A673 (cell line): ENCODE measurements around the gene CH25H. TPM values are rescaled to one million over a fixed set of nuclear protein-coding genes. Genes with fewer than 3 reads are reported as not detected.
"Not testable (repeated sequence)": the region's sequence is repeated elsewhere in the genome, so short reads cannot be mapped to it uniquely, and the experiment has no call there.

Source experiments
- BruUV-seq: library from RNA; stranded (reverse); fragments of 400-500 nt; replicated peaks from 2 replicates; lab custom pipeline; 2021; lab: Mats Ljungman, UMichigan
- CTCF ChIA-PET: fragments of 300-600 bp; sonication (Branson Sonifier 250); formaldehyde crosslinking; loops from one replicate; lab custom pipeline; 2022; ENCODE audit warnings: antibody characterized with exemption; lab: Charles Lee
- POLR2A ChIA-PET: fragments of 300-600 bp; sonication (Branson Sonifier 250); formaldehyde crosslinking; loops from one replicate; lab custom pipeline; 2022; ENCODE audit warnings: antibody characterized with exemption; ENCODE audit not compliant: low non-redundant PET; lab: Charles Lee
- DNase-seq: peaks from one replicate; pipeline ENCODE4 v3.0.0-alpha.2; 2015; ENCODE audit warnings: low spot score
- H3K27ac ChIP-seq: fragments of 200-600 bp; sonication (generic); 2 replicates; pipeline ENCODE4 v1.5.1; 2016; ENCODE audit warnings: mixed run types, low read depth, mild to moderate bottlenecking, mixed read lengths, antibody characterized with exemption, low read length; ENCODE audit not compliant: poor library complexity, severe bottlenecking
- H3K27me3 ChIP-seq: fragments of 200-600 bp; sonication (generic); replicated peaks from 2 replicates; pipeline ENCODE4 v1.6.1; 2017; ENCODE audit warnings: mixed run types, low read depth, mild to moderate bottlenecking, mixed read lengths, antibody characterized with exemption, low read length; ENCODE audit not compliant: insufficient read depth, poor library complexity
- H3K36me3 ChIP-seq: fragments of 200-600 bp; sonication (generic); 2 replicates; pipeline ENCODE4 v1.6.1; 2016; ENCODE audit warnings: mixed run types, mild to moderate bottlenecking, mixed read lengths, antibody characterized with exemption, low read length; ENCODE audit not compliant: insufficient read depth, poor library complexity, severe bottlenecking
- H3K4me1 ChIP-seq: fragments of 200-600 bp; sonication (generic); 2 replicates; pipeline ENCODE4 v1.6.1; 2017; ENCODE audit warnings: mixed run types, mild to moderate bottlenecking, mixed read lengths, antibody characterized with exemption, low read length; ENCODE audit not compliant: insufficient read depth, poor library complexity, severe bottlenecking
- H3K4me3 ChIP-seq: fragments of 200-600 bp; sonication (generic); 2 replicates; pipeline ENCODE4 v1.5.1; 2016; ENCODE audit warnings: low read depth, mixed run types, mild to moderate bottlenecking, mixed read lengths, low read length; ENCODE audit not compliant: poor library complexity, severe bottlenecking
- H3K9me3 ChIP-seq: fragments of 200-600 bp; sonication (generic); 2 replicates; pipeline ENCODE4 v1.6.1; 2016; ENCODE audit warnings: mixed run types, low read depth, mild to moderate bottlenecking, mixed read lengths, antibody characterized with exemption, low read length; ENCODE audit not compliant: poor library complexity, severe bottlenecking
- CTCF ChIP-seq: fragments of 300-800, 200-600 bp; sonication (generic); conservative IDR thresholded peaks from 2 replicates; pipeline ENCODE4 v1.5.1; 2017; ENCODE audit warnings: low read depth, mild to moderate bottlenecking, antibody characterized with exemption, low read length, moderate library complexity, mixed read lengths
- EZH2 ChIP-seq: fragments of 200-600 bp; sonication (generic); IDR thresholded peaks from 2 replicates; pipeline ENCODE4 v1.6.1; 2017; ENCODE audit warnings: borderline replicate concordance, low read depth, mild to moderate bottlenecking, mixed read lengths, antibody characterized with exemption, low read length; ENCODE audit not compliant: poor library complexity, severe bottlenecking
- intact Hi-C: fragments of 100-400 bp; cut with micrococcal nuclease; formaldehyde crosslinking; loops from one replicate; pipeline ENCODE4 v1.10.0; 2022; ENCODE audit not compliant: unreplicated experiment
- total RNA-seq: library from RNA; stranded (reverse); gene quantifications from 2 replicates; pipeline ENCODE4 v1.2.3, GENCODE V29; 2021

Gene CH25H
- total RNA-seq, 1 experiment from 2014 or later = 0.56 TPM

GRCh38 chr10:89171996-89172395 is 35.1 kb downstream of the CH25H start:
- Histone ChIP-seq H3K27me3 (no peaks in the 10 kb centered on the region), H3K36me3 (no peaks in the 10 kb centered on the region), H3K9me3 (no peaks in the 10 kb centered on the region), H3K4me1 (peaks cover 11% of the 10 kb centered on the region), H3K4me3 (no peak overlapping the region), H3K27ac (no peak overlapping the region)
- BruUV-seq = no TSS peak
- ChIA-PET POLR2A (no interaction called here), CTCF (no interaction called here)
- DNase-seq = no peak
- TF ChIP-seq EZH2 (no peak), CTCF (no peak)
- intact Hi-C loops = no loop called here

- H3K9me3 ChIP-seq = no peaks in the 10 kb centered on the region
- H3K4me3 ChIP-seq = no peak overlapping the region
- H3K27me3 ChIP-seq = no peaks in the 10 kb centered on the region
- H3K27ac ChIP-seq = no peak overlapping the region
- peaks cover 11% of the 10 kb centered on the region for H3K4me1 ChIP-seq
- intact Hi-C loops = no loop called here
- TF ChIP-seq EZH2 (no peak), CTCF (no peak)
- BruUV-seq = no TSS peak
- ChIA-PET POLR2A (no interaction called here), CTCF (no interaction called here)
- H3K36me3 ChIP-seq = no peaks in the 10 kb centered on the region
- DNase-seq = no peak
Observed at GRCh38 chr10:89171263-89171872, 35.7 kb downstream of the CH25H start.

DNA sequence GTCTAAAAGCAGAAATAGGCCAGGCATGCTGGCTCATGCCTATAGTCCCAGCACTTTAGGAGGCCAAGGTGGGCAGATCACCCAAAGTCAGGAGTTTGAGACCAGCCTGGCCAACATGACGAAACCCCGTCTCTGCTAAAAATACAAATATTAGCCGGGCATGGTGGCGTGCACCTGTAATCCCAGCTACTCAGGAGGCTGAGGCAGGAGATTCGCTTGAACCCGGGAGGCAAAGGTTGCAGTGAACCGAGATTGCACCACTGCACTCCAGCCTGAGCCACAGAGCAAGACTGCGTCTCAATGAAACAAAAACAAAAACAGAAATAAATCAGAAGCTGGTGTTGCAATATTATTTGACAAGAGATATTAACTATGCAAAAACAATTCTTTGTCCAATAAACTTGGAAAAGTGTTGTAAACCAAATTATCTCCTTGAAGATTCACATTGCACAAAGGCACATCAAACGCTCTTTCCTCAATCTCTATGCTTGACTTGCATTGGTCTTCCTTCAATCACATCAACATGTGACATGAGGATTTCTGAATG is 38.7 kb downstream of the CH25H start:
- intact Hi-C loops, H3K4me3 ChIP-seq, H3K27me3 ChIP-seq, BruUV-seq, CTCF ChIA-PET, H3K27ac ChIP-seq, H3K9me3 ChIP-seq, POLR2A ChIA-PET, DNase-seq, H3K36me3 ChIP-seq: not testable (repeated sequence)
- peaks cover 11% of the 10 kb centered on the region for H3K4me1 ChIP-seq

DNA sequence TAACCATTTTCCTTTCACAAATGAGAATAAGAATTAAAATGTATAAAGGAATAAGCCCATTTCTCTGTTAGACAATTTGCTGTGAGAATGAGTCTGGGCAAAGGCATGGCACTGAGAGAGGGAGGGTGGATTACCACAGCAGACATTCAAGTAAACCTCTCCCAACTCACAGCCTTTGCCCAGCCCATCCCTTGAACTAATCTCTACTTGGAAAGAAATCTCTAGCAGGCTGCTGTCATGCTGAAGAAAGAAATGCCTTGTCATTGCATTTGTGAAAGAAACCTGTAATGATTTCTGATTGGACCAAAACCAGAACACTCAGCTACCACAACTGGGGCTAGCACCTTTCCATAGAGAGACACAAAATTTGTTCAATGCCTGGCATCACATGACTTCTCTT is 39.2 kb downstream of the CH25H start:
- CTCF ChIA-PET = no interaction called here
- BruUV-seq = no TSS peak
- Histone ChIP-seq H3K9me3 (no peaks in the 10 kb centered on the region), H3K4me1 (peaks cover 7% of the 10 kb centered on the region), H3K27me3 (no peaks in the 10 kb centered on the region), H3K36me3 (no peaks in the 10 kb centered on the region), H3K4me3 (no peak overlapping the region), H3K27ac (no peak overlapping the region)
- TF ChIP-seq EZH2 (no peak), CTCF (no peak)
- DNase-seq = no peak
- POLR2A ChIA-PET = no interaction called here
- intact Hi-C loops = no loop called here
